Fibroblast of villous mesenchyme (primary cell): ENCODE results near the gene ADARB2. TPM values are rescaled to one million over a fixed set of nuclear protein-coding genes. Genes with fewer than 3 reads are reported as not detected.

Source experiments
- DNase-seq: peaks from one replicate; pipeline ENCODE4 v3.0.0-alpha.2; 2010; ENCODE audit warnings: low read depth
- H3K4me3 ChIP-seq: 2 replicates; pipeline ENCODE4 v1.5.1; 2011; ENCODE audit warnings: low read depth, mild to moderate bottlenecking, low read length
- total RNA-seq: library from RNA; depleted of rRNA; stranded (reverse); fragments of >200 nt; gene quantifications from 2 replicates; pipeline ENCODE4 v1.2.3, GENCODE V29; 2012
- TF ChIP-seq, protein P1 (sequence below): IDR thresholded peaks from 2 replicates; pipeline ENCODE4 v1.5.1; 2012; ENCODE audit warnings: low read depth, mild to moderate bottlenecking, low read length; ENCODE audit not compliant: insufficient read depth

ADARB2 gene
- total RNA-seq, 1 donor = not detected

DNA sequence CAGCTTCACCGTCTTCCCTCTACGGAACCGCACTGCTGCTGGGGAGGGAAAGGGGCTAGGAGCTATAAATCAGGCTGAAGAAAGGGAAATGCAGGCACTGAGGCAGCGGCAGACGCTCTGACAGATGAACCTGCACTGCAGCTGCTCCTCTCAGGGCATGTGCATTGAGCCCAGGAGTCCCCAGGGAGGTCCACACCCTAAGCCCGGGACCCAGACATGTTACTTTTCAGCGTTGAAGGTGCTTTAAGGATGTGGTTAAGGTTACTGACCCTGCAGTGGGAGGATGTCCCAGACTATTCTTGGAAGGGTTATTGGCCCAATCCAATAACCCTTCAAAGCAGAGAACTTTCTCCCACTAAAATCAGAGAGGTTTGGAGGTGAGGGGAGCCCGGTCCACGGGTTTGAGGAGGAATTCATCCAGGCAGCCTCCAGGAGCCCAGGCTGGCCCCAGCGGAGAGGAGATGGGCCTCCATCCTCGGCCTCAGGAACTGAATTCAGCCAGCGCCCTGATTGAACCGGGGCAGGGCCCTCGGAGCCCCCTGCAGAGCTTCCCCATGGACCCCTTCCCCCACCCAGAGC lies 75.4 kb downstream of the ADARB2 start:
- no peak for DNase-seq
- no peak overlapping the region for H3K4me3 ChIP-seq

DNA sequence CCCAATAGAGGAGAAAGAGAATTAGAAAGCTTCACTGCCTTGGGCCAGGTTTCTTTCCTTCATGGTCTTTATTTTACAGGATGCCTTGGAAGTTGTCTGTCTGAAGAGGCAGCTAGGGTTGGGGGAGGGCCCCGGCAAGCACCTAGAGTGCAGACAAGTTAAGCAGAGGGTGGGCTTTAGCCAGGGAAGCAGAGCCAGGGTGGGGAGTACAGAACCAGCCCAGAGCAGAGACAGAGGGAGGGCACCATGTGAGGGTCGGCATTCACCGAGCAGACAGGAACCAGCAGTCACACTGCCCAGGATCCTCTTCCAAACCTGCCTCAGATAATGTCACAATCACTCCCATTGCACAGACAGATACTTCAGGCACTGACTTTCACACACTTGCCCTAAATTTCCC lies 75.9 kb downstream of the ADARB2 start:
- no peak for DNase-seq
- TF ChIP-seq, protein P1, sequence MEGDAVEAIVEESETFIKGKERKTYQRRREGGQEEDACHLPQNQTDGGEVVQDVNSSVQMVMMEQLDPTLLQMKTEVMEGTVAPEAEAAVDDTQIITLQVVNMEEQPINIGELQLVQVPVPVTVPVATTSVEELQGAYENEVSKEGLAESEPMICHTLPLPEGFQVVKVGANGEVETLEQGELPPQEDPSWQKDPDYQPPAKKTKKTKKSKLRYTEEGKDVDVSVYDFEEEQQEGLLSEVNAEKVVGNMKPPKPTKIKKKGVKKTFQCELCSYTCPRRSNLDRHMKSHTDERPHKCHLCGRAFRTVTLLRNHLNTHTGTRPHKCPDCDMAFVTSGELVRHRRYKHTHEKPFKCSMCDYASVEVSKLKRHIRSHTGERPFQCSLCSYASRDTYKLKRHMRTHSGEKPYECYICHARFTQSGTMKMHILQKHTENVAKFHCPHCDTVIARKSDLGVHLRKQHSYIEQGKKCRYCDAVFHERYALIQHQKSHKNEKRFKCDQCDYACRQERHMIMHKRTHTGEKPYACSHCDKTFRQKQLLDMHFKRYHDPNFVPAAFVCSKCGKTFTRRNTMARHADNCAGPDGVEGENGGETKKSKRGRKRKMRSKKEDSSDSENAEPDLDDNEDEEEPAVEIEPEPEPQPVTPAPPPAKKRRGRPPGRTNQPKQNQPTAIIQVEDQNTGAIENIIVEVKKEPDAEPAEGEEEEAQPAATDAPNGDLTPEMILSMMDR = no peak
- no peak overlapping the region for H3K4me3 ChIP-seq

More for the DNA sequence above, 75.4 kb downstream of the ADARB2 start:
- TF ChIP-seq, protein P1 = no peak

DNA sequence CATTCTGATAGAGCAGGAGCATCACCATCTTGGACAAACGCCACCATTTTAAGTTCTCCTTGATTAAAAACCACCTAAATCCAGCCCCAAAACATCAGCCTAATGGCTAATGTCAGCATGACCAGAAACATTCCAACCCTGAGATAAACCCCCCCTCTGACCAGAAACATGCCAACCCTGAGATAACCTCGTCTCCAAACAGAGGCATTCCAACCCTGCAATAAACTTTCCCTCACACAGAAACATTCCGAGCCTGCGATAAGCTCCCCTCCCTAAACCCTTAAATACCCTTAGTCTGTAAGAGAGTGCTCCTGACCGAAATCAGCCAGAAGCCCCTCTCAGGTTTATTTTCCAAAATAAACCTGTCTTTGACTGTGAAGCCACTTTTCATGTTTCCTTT lies 76.5 kb downstream of the ADARB2 start:
- DNase-seq = no peak
- TF ChIP-seq, protein P1 = no peak
- H3K4me3 ChIP-seq = no peak overlapping the region

DNA sequence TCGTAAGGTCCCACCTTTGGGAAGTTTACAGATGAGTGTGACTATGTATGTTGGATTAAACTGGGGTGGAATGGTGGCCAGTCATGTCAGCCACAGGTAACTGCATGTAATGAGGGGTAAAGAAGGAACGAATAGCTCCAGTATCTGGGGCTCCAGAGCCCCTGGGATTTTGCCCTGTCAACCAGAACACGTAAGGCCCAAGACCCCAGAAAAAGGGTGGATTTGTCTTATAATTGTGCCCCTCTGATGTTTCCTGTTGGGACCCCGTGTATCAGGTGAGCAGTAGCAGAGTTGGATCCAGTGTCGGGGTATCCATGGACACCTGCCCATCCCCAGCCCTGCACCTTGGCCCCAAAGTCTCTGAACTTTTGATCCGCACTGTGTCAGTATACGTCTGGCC lies 76.9 kb downstream of the ADARB2 start:
- no peak for DNase-seq
- TF ChIP-seq, protein P1 = no peak
- no peak overlapping the region for H3K4me3 ChIP-seq

DNA sequence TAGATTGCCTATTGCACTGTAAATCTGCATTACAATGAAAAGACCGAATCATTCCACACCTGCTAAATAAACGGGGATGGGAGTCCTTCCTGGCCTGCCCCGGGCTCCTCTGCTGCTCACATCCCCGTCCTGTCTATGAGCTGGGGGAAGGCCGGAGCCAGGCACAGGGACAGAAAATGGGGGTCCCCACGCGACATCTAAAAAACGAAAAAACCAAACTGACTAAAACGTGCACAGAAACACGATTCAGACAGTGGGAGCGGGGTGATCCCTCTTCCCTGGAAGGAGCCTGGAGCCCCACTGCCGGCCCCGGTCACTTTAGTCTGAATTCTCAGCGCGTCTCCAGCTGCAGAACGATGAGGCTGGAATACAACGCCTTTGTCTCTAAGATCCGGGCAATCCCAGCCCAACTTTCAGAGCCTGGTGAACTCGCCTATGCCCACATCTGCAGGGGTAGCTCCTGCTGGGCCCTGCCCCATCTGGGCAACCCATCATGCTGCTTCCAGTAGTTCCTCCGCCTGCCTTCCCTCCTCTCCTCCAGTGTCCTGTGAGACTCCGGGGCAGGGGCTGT lies 78.0 kb downstream of the ADARB2 start:
- TF ChIP-seq, protein P1 = no peak

DNA sequence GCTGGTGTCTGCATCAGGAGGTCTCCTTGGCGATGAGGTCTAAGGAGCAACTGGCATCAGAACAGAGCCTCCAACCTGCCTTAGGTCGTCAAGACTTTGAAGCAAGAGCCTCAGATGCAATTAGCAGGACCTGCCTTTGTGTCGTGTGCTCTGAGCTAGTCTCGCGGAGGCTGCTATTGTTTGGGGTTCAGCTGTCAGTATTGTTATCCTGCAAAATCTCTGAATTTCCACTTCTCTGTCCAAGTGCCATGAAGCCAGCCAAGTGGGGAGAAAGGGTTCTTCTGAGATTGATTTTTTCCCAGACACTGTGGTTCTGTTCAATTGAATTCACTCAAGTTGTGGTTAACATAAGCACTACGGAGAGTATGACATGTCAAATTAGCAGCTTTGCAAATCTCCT lies 78.7 kb downstream of the ADARB2 start:
- no peak for DNase-seq
- H3K4me3 ChIP-seq = no peak overlapping the region
- TF ChIP-seq, protein P1 = no peak

More for the DNA sequence above, 78.0 kb downstream of the ADARB2 start:
- DNase-seq = no peak
- H3K4me3 ChIP-seq = no peak overlapping the region

DNA sequence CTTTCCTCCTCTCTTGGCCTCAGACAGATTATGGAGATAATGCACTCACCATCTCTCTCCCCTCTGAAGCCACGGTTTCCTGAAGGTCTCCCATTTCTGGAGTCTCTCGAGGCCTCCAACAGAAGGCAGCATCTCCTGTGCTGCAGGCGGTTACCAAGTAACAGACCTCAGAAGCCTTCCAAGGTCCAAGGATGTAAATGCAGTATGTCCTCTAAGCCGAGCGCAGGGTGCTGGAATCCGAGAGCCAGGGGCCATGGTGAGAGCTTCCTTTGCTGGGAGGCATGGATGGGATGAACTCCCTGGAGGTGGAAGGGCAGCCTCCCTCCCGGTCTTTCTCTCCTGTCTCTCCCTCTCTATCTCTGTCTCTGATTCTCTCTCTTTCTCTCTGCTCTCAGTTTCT lies 79.8 kb downstream of the ADARB2 start:
- TF ChIP-seq, protein P1 = no peak
- DNase-seq = no peak
- no peak overlapping the region for H3K4me3 ChIP-seq
